Kidney (tissue), 14 donors: ENCODE data around the gene PEAK1. TPM values are rescaled to one million over a fixed set of nuclear protein-coding genes. Genes with fewer than 3 reads are reported as not detected.

Experiments used
- DNase-seq, 5 donors: peaks; one replicate each; pipeline ENCODE4 v3.0.0-alpha.2; 2013 to 2020
- FAIRE-seq: peaks from 2 replicates; lab custom pipeline; 2012; peaks lifted over from hg19 to GRCh38; lab: Jason Lieb, UNC
- H3K27ac ChIP-seq, 2 donors: one replicate each; pipeline ENCODE4 v1.7.0; 2013; ENCODE audit warnings: low read depth in 2 of 2, low read length in 2 of 2, inconsistent platforms in 1 of 2
- H3K27me3 ChIP-seq: one replicate; pipeline ENCODE4 v1.7.1; 2013; ENCODE audit warnings: low read length, inconsistent platforms; ENCODE audit not compliant: control insufficient read depth, insufficient read depth
- H3K36me3 ChIP-seq, 3 donors: one replicate each; pipeline versions ENCODE4 v1.7.0 to v1.7.1; 2013; ENCODE audit warnings: low read length in 3 of 3, control low read depth in 1 of 3, inconsistent platforms in 1 of 3; ENCODE audit not compliant: insufficient read depth in 3 of 3, control insufficient read depth in 2 of 3
- H3K4me1 ChIP-seq, 3 donors: one replicate each; pipeline versions ENCODE4 v1.7.0 to v1.7.1; 2013; ENCODE audit warnings: low read length in 3 of 3, inconsistent platforms in 1 of 3, low read depth in 1 of 3; ENCODE audit not compliant: control insufficient read depth in 2 of 3, insufficient read depth in 2 of 3
- H3K4me3 ChIP-seq, 3 donors: one replicate each; pipeline versions ENCODE4 v1.7.0 to v1.8.1; 2013; ENCODE audit warnings: low read length in 3 of 3, control low read depth in 1 of 3, inconsistent platforms in 1 of 3
- H3K9ac ChIP-seq, 3 donors: one replicate each; pipeline versions ENCODE4 v1.7.0 to v1.7.1; 2013; ENCODE audit warnings: low read length in 3 of 3, control low read depth in 1 of 3, inconsistent platforms in 1 of 3
- H3K9me3 ChIP-seq, 3 donors: one replicate each; pipeline versions ENCODE4 v1.7.0 to v1.7.1; 2013; ENCODE audit warnings: low read length in 3 of 3, control low read depth in 1 of 3, inconsistent platforms in 1 of 3; ENCODE audit not compliant: control insufficient read depth in 2 of 3, insufficient read depth in 1 of 3
- CTCF ChIP-seq: IDR thresholded peaks from 3 replicates; pipeline ENCODE4 v1.5.1; 2012; ENCODE audit warnings: mild to moderate bottlenecking, moderate library complexity, borderline replicate concordance; ENCODE audit not compliant: insufficient read depth; ENCODE audit errors: extremely low read depth
- intact Hi-C: fragments of 100-400 bp; cut with DNase I; formaldehyde crosslinking; loops from one replicate; pipeline ENCODE4 v1.11.1; 2022
- polyA plus RNA-seq: library from polyadenylated mRNA; stranded (reverse); fragments of 350-450 nt; fragmentation: Illumina TruSeq; extraction: RNeasy Lipid Tissue Mini Kit (QIAGEN cat#74804); gene quantifications from one replicate; pipeline ENCODE4 v1.2.3, GENCODE V29; 2014; ENCODE audit warnings: low read depth, low replicate concordance; ENCODE audit not compliant: insufficient read depth
- total RNA-seq: library from RNA; stranded (reverse); fragmentation: NEBNext Ultra II Directional; extraction: Animal tissue kit (Norgen Biotek cat#: 25700); gene quantifications from one replicate; pipeline ENCODE4 v1.2.1, GENCODE V29; 2021
- donor health status: control.
- donor health status: control.
- donor health status: control.
- donor health status: control.
- donor health status: control.
- donor health status: DM: yes; HTN: yes; CAD: no.
- donor health status: Normal renal cell carcinoma (clear cell type).

The PEAK1 gene
- total and polyA plus RNA-seq, 2 donors from 2014 or later: 2.9 to 50.3 TPM

- H3K4me3 ChIP-seq: no peak overlapping the region
- intact Hi-C loops: no loop called here
- no peaks in the 10 kb centered on the region for H3K9me3 ChIP-seq
- DNase-seq (no peak), FAIRE-seq (no peak)
- no peak overlapping the region for H3K9ac ChIP-seq
- TF ChIP-seq CTCF: no peak
- no peaks in the 10 kb centered on the region for H3K4me1 ChIP-seq
- no peak overlapping the region for H3K27ac ChIP-seq
- no peaks in the 10 kb centered on the region for H3K36me3 ChIP-seq
- no peaks in the 10 kb centered on the region for H3K27me3 ChIP-seq
Observed at GRCh38 chr15:77415450-77416147, 4.3 kb downstream of the PEAK1 start.

- intact Hi-C loops: no loop called here
- Histone ChIP-seq H3K4me3 (no peak overlapping the region), H3K9me3 (no peaks in the 10 kb centered on the region), H3K27ac (no peak overlapping the region), H3K4me1 (no peaks in the 10 kb centered on the region), H3K36me3 (no peaks in the 10 kb centered on the region), H3K9ac (no peak overlapping the region), H3K27me3 (no peaks in the 10 kb centered on the region)
- no peak for FAIRE-seq
- TF ChIP-seq CTCF: no peak
- DNase-seq: no peak
Observed at GRCh38 chr15:77414789-77415442, 5.0 kb downstream of the PEAK1 start.

GRCh38 chr15:77413699-77414349, 6.1 kb downstream of the PEAK1 start:
- no peak for DNase-seq
- Histone ChIP-seq H3K9me3 (no peaks in the 10 kb centered on the region), H3K27me3 (no peaks in the 10 kb centered on the region), H3K36me3 (no peaks in the 10 kb centered on the region), H3K4me3 (no peak overlapping the region), H3K27ac (no peak overlapping the region), H3K4me1 (no peaks in the 10 kb centered on the region), H3K9ac (no peak overlapping the region)
- intact Hi-C loops: no loop called here
- no peak for TF ChIP-seq CTCF
- no peak for FAIRE-seq
